ENCODE measurements around the gene IGSF10.

Gene IGSF10

DNA sequence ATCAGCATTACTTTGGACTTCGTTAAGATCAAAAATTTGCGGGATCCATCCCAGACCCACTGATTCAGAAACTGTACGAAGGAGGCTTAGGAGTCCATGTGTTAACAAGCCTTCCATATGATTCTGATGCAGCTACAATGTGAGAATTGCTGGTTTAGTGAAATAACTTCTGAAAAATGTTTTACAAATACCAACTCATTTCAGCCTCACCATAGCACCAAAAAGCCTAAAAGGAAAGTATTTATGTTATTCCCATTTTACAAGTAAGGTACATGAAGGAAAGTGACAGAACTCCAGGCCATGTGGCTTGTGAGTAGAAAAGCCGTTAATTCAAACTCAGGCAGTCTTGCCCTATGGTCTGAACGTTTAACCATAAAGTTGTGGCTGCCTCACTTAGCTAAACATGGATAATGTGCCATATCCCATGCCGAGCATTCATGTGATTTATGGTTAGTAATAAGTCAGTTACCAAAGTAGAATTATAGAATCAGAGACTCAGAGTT, 1.5 kb upstream of the IGSF10 start:
- DNase-seq, result no peak

DNA sequence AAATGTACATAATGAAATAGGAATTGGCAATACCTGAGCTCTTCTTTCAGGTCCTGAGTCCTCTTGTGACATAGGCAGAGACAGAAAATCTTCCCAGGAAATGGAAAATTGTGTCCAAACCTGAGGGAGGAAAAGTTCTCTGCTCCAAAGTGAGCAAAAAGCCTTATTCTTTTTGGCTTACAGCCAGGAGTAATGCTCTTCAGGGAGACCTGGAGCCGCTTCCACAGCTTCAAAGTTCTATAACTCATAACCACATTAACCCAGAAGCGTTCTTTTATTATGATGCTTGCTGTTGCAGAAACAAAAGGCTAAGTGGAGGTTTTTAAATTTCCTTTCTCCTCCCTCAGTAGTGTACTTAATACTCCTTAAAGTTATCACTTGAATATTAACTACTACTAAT, 633 bp downstream of the IGSF10 start:
- no peak for DNase-seq

DNA sequence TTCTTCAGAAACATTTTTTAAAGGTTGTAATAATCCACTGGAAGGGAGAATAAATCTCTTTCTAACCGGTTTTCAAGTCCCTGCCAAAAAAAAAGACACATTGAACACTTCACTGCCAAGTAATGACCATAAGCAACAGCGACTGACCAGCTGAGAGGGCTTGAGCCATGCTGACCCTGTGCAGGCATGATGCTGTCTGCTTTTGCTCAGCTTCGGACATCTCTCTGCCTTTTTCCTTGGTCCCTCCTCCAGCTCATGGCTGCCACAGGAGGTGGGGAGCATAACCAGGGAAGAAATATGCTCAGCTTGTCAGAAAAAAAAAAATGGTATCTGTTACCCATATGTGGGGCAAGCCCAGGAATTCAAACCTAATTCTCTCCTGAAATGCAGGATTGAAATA, 1.5 kb downstream of the IGSF10 start:
- DNase-seq, result no peak

DNA sequence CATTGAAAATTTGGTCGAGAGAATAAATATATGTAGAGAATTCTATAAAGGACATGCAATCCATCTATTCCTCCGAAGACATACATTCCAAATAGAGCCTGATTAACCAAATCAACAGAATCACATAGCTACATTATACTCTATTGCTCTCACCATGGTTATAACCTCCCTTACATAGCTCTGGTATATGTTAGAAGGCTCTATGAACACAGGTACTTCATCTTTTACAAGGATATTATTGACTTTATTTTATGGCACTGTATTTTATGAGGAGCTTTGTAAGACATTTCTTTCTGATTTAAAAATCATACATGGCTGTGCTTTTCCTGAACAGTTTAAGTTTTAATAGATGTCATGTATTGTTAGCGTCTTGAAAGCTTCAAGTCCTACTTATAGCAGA, 4.8 kb downstream of the IGSF10 start:
- no peak for DNase-seq

DNA sequence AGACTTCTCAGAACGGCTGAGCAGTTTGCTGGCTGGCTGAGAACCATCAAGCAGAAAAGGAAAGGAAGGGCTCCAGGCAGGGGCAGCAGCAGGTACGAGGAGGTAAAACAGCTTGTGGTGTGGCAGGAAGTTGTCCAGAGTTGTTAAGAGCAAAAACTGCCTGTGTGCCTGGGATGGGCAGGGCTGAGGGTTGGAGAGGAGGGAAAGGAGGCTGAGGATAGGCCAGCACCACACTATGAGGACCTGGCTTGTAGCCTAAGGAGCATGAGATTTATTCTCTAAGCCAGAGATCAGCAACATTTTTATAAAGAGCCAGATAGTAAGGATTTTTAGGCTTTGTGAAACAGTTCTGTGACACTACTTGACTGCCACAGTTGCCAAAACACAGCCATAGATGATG, 8.0 kb downstream of the IGSF10 start:
- DNase-seq, result no peak

DNA sequence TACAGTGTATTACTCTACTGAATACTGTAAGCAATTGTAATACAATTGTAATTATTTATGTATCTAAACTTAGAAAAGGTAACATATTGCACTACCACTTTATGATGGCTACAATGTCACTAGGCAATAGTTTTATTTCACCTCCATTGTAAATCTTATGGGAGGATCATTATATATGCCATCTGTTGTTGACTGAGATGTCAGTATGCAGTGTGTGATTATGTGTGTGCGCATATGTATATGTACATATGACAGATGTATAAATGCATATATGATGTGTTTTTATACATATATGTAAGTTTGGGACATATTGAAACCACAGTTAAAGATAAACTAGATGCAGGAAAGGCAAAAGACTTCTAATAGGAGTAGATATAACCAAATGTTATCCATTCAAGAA, 8.5 kb downstream of the IGSF10 start:
- no peak for DNase-seq

DNA sequence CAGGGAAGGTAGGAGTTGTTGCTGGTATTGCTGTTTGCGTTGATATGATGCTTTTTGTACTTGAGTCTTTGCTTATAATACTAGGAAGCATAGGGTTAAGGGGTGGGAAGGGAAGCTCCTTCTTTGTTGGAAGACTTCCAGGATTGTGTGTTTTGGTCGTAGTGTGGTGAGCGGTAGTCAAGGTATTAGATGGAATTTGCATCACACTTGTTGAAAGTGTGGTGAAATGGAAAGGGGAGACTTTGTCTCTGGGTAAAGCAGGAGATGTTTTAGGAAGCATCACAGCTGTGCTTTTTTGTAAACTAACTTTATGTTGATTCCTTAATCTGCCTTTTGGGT, 14.9 kb downstream of the IGSF10 start:
- no peak for DNase-seq

DNA sequence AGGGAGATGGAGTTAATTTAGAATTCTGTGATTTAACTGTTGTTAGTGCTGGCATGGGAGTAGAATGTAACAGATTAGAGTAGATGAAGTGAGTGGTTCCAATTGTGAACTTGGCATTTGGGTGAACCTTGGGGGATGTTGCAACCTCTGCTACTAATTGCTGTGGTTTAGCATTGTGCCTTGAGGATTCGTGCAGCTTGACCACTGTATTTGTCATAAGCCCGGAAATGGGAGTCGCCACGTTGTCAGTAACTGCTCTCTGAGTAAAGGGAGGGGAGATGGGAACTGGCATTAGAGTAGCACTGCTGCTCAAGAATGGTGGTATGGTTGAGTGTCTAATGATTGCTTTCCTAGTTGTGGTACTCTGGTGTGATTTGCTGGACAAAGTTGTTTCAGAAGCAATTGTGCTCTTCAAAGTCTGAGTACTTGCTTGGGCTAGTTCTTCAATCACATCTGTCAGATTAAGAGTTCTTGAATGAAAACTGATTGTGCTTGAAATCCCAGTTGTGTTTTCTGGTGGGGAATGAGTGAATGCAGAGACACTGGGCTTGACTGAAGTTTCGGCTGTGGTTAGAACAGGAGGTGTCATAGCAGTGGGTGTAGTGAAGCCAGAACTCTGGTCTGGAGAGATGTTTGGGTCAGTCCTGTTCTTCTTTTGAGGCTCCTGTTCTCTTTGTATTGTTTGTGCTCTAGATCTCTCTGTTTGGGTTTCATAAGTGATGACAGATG, 15.4 kb downstream of the IGSF10 start:
- no peak for DNase-seq

DNA sequence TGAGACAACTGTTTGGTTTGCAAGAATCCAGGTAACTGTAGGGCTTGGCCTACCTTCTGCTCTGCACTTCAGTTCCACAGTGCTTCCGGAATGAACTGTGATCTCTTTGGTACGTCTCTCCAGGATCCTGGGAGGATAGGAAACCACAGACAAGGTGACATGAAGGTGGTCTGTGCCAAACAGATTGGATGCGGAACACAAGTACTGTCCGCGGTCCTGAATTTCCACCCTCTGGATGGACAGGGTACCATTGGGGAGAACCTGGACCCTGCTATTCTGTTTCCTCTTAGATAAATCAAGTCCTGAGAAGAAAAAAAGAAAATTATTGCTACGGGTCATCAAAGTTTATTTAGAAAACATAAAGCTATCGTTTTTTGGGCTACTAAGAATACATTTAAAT, 17.3 kb downstream of the IGSF10 start:
- DNase-seq, result no peak

DNA sequence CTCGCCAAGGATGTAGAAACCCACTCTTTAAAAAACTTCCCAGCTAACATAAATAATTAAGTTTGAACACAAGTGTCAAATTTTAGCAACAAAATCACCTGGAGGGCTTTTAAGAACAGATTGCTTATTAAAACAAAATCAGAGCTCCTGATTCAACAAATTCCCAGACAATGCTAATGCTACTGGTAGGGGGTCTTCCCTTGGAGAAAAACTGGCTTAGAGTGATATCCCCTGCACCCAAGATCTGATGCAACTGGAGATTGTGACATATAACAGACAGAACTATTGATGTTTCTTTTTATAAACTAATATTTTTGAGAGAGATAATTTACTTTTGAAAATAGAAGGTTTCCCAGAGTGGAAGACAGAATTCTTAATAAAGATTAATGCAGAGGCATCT, 19.9 kb downstream of the IGSF10 start:
- DNase-seq, result no peak

DNA sequence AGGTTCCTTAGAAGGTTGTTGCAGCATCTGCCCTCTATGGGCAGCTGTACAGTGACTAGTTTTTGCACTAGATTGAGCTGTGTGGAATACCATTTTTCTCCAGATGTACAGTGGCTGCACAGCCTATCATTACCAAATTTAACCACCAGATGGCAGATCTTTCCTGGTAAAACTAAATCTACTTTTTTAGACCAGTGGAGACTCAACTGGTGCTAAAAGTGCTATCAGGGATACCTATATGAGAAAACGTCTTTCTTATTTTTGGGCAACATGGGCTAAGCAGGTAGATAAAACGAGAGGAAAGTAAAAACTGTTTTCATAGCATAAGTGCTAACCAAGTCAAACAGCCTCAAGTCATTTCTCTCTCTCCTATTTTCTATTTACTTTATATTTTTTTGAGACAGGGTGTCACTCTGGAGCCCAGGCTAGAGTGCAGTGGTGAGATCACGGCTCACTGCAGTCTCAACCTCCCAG, 21.2 kb downstream of the IGSF10 start:
- peak; percentile 1 to 10 for DNase-seq

DNA sequence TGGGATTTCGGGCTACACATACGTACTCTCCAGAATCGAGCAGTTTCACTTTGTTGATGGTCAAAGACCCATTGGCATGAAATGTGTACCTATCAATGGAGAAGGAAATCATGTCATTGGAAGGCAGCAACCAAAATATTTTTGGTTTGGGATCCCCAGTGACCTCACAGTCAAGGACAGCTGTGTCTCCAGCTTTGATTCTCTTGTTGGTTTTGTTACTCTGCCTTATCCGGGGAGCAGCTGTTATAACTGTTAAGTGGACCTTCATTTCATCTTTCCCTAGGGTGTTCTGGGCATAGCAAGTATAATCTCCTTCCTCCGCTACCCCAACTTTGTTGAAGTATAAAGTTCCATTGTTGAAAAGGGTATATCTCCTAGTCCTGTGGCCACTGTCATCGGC, 23.0 kb downstream of the IGSF10 start:
- DNase-seq, result no peak

DNA sequence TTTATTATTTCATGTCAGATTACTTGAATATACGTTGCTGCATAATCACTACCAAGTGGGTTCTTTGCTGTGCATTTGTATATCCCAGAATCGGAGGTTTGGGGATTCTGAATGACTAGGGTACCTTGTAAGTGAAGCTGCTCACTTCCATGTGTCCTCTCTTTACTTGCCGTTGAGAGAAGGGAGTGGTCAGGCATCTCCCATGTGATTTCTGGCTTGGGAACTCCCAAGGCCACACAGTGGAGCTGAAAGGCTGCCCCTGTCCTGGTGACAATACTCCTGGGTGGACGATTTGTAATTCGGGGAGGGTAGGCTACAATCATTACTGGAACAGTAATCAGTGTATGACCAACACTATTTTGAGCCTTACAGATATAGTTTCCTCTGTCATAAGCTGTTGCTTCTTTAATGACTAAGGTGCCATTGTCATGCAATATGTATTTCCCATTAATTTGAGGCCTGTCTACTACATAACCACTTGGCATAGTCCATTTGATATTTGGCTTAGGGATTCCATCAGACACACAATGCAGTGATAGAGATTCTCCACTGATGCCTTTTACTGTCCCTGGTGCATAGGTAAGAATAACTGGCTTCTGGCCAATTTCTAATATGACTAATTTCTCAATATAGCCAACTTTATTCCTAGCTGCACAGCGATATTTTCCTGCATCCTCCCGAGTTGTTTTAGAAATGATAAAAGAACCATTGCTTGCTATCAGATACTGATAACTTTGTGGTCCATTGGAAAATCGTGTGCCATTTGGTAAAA, 24.0 kb downstream of the IGSF10 start:
- DNase-seq, result no peak

DNA sequence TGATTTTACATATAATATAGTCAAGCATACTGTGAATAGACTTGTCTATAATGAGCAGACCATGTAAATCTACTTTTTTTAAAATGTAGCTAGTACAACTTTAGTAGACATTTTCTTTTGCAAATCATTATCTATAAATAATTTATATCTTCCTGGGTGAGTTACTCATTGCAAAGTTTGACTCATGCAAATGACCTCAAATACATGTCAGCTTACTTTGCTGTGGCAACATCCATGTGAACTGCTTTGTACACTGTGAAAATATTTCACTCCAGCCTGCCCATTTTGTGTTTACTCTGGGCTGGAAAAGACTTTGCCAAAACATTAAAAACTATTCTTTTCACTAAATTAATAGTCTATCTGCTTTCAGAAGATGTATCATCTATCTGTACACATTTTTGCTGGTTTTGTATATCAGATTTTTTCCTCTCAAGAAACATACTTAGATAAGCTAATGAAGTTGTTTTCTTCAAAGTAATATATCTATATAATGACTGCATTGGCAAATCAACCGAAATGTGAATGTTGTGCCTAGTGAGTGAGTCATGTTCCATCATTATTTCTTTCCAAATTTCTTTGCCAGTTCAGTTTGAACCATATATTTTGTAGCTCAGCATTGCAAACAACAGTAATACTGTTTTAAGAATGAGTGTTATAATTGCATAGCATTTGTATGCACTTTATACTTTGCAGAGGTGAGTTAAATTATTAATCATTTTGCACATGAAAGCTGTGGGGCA, 26.5 kb downstream of the IGSF10 start:
- DNase-seq, result no peak

DNA sequence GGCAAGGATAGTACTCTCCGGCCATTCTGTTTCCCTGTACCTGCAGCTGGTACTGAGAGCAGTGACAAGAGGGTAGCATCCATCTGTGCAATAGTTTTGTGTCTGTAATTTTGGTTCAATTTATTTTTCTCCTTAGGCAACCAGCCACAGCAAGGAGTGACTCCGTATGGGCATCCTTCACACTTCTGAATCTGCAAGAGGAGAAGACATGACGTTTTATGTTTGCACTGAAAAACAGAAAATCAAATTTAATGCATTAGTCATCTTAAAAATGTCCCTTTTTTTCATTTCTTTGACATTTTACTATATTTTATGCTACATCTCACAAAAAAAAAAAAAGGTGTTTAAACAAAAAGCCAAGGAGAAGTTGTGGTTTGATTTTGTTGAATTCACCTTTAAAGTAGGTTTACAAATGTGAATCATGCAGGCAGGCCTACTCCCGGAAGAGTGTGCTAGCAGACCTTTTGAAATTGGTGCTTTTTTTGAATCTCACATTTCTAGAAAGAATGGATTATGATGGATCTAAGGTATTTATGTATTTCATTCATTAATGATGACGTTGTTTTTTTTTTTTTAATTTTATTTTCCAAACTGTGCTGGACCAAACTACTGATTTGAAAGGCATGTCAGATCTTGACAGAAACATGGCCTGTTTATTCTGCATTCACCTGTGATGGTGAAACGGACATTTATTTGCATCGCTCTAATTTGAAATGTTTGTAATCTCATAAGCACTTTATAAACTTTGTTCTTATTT, 28.1 kb downstream of the IGSF10 start:
- DNase-seq, result no peak

DNA sequence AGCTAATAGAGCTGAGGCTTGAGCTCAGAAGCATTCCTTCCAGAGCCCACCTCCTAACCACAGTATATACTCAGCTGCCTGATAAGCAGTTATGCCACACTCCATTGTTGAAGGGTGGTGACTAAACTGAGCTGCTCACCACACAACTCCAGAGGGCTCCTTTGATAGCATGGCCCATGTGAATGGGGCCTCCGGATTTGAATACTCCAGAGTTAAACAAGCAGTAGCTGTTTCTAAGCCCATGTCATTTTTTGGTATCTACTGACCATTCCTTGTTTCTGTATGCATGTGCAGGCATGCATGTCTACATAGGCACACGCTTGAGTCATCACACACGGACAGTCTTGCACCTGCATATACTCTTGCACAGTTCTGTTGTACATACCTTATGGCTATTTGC, 28.9 kb downstream of the IGSF10 start:
- DNase-seq, result no peak

DNA sequence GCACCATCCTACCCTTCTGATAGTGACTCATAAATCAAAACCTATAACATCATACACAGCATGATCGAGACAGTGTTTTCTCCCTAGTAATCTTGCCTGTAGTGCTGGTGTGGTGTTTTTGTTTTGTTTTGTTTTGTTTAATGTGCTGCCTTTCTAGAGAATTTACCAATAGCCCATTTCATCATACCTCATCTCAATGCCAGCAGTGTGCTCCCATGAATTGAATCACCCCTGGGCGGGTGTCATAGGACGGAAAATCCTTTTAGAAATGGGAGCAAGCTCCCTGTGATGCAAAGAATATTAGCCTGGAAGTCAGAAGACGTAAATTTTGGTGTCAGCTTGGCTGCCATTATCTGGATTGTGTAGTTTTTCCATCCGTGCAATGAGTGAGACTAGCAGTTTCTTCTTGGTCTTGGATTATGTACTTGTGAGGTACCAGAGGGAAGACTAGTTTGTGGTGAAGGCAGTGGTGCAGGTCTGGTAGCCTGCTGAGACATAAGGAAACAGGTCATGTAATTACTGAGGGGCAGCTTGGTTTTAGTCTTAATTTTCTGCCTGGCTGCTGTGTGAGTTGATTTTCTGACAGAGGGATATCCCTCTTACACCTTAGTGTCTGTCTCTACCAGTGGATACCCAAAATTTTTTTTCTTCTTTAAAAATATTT, 29.9 kb downstream of the IGSF10 start:
- no peak for DNase-seq

DNA sequence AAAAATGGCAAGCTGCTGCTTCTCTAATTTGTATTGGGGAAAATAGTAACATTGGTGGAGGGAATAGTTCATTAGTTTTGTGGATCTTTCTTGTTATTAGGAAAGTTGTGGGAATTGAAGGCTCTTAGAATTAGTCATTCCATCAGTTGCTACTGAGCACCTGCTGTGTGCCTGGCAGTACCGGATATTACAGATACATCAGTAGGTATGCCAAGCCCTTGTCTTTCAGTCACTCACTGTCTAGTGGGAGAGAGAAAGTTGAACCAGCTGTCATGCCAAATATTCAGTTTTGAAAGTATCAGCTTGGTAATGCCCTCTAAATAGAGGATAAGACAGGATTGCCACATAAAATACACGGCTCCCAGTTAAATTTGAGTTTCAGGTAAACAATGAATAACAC, 32.5 kb downstream of the IGSF10 start:
- DNase-seq, result no peak

DNA sequence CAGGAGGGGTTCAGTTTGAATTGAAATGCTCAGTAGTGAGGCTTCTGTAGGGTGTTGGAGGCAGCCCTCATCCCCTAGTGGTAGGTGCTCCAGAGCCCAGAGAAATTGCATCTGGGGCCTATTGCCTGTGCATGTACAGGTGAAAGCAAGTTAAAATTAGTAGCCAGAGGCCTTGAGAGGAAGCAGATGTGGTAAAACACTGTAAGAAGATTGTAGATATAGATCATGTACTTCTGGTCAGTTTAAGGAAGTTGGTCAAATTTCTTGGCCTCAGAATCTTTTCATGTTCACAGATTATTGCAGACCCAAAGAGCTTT, 34.6 kb downstream of the IGSF10 start:
- no peak for DNase-seq

DNA sequence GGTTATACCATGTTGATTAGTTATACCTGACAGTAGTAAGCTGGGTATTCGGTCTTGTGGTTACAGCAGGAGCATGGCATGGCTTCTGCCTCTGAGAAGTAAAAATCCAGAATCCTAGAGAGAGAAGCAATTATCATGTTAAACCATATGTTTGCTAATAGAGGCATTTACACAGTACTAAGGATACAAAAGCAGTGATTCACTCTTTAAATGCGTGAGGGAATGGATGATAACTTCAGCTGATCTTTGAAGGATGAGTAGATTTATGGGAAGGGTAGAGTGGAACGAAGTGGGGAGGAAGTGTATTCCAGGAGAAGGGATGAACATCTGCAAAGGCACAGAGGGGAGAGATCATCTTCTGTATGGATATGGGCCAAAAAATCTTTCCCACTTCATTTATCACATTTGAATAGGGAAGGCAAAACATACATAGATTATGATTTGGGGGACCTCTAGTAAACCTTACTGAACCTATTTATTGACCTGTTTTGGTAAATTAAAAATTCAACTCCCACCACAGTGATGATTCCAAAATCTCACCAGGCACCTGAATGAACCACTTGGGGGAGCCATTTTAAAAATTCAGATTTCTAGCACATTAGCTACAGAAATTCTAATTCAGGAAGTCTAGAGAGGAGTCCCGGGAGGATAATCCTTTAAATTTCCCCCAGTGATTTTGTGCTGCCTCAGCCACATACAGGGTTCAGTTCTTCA, 35.1 kb downstream of the IGSF10 start:
- no peak for DNase-seq

DNA sequence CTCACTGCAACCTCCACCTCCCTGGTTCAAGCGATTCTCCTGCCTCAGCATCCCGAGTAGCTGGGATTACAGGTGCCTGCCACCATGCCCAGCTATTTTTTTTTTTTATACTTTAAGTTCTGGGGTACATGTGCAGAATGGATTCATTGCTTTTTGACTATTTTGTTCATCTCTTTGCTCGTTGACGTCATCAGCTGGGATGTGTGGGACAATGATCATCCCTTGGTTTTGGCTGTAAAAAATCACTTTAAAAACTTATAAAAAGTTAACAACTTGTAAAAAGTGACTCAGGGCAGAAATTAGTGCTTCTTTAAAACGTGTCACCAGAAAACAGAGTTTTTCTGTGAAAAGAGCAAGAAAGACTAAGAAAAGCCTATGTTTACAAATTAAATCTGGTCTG, 37.8 kb downstream of the IGSF10 start:
- no peak for DNase-seq

DNA sequence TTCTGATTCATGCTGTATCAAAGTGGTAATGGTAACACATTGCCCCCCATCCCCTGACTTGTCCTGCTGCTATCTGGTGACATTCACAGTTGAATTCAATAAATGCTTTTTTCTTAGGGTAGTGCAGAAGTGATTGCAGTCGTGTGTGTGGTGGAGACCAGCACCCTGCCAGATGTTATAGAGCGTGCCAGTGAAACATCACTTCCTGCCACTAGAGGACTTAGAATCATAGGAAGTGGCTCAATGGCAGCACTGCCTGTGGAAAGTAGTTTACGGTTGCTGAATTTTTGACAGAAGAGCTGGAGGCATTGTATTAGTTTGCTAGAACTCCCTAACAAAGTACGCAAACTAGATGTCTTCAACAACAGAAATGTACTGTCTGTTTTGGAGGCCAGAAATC, 38.9 kb downstream of the IGSF10 start:
- DNase-seq, result no peak
